Esophagus squamous epithelium (tissue), 5 donors: ENCODE measurements around the gene SLC22A3. TPM values are rescaled to one million over a fixed set of nuclear protein-coding genes. Genes with fewer than 3 reads are reported as not detected.

Source experiments
- DNase-seq: peaks from one replicate; lab custom pipeline; 2025; lab: John Stamatoyannopoulos, UW
- H3K27ac ChIP-seq, 4 donors: fragments of 200-600 bp; sonication (generic); one replicate each; pipeline ENCODE4 v1.5.1; 2016 to 2019; ENCODE audit warnings: mild to moderate bottlenecking in 1 of 4
- H3K27me3 ChIP-seq, 4 donors: fragments of 200-600 bp; sonication (generic); 1 replicate in 3 of 4; 2 replicates in 1 of 4; pipeline versions ENCODE4 v1.5.1 to v1.6.0; 2017 to 2021; ENCODE audit warnings: antibody characterized with exemption in 1 of 4
- H3K36me3 ChIP-seq, 3 donors: fragments of 200-600 bp; sonication (generic); one replicate each; pipeline ENCODE4 v1.5.1; 2016 to 2019
- H3K4me1 ChIP-seq, 3 donors: fragments of 200-600 bp; sonication (generic); one replicate each; pipeline ENCODE4 v1.5.1; 2017 to 2019
- H3K4me3 ChIP-seq, 4 donors: fragments of 200-600 bp; sonication (generic); 1 replicate in 3 of 4; 2 replicates in 1 of 4; pipeline ENCODE4 v1.5.1; 2016 to 2019; ENCODE audit warnings: mild to moderate bottlenecking in 2 of 4, moderate library complexity in 1 of 4
- H3K9me3 ChIP-seq, 3 donors: fragments of 200-600 bp; sonication (generic); one replicate each; pipeline ENCODE4 v1.5.1; 2016 to 2019
- POLR2A ChIP-seq, 4 donors: fragments of 450-650 bp; IDR thresholded peaks; one replicate each; pipeline ENCODE4 v1.6.1; 2017; ENCODE audit warnings: antibody characterized with exemption in 4 of 4, mild to moderate bottlenecking in 4 of 4, moderate library complexity in 3 of 4
- WGBS, 2 donors: methylation state at CpG; one replicate each; pipeline ENCODE4 v1.1.5; 2018; 5-methylcytosine and 5-hydroxymethylcytosine counted together
- intact Hi-C: fragments of 100-400 bp; cut with DNase I; formaldehyde crosslinking; loops from one replicate; pipeline ENCODE4 v1.15.0; 2022
- total RNA-seq, 4 donors: library from RNA; depleted of rRNA; stranded (reverse); fragments of >200 nt; gene quantifications; one replicate each; pipeline ENCODE4 v1.1.0, GENCODE V29; 2016
- TF ChIP-seq, protein P1 (sequence below), 6 experiments: fragments of 450-650 bp in 4 of 6; fragments of 200-600 bp in 2 of 6; sonication (generic) in 2 of 6; IDR thresholded peaks; one replicate each; pipeline ENCODE4 v1.5.1; 2016 to 2019; ENCODE audit warnings: antibody characterized with exemption in 6 of 6, mild to moderate bottlenecking in 4 of 6, moderate library complexity in 4 of 6
- donor health status: DM: yes; HTN: yes; CAD: no.

SLC22A3 gene
- total RNA-seq, 4 donors from 2014 or later, result 5.5 to 14.2 (median 12.0) TPM

DNA sequence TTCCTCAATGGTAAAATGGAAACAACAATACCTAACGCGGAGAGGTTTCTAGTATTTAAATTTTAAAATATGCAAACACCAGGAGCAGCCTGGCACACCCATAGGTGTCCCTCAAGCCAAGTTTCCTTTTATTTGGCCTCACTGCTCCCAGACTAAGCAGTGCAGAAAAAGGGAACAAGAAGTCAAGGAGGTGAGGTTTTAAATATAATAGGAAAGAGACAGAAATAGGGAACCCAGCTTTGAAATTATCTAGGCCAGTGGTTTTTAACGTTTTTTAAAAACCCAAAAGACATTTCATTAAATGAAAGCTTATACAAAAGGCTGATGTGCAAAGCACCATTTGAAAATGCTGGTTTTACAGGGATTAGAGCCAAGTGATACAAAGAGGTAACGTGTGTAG, 109.6 kb downstream of the SLC22A3 start:
- intact Hi-C loops, result loop anchor here (2.0 to 5.0 kb wide), 3 partner anchors 77 to 321 kb away; no protein-coding TSS in a partner anchor
- DNase-seq, result no peak
- 44% methylated on average over 4 of the region's 4 CpGs for WGBS, 2 donors
- Histone ChIP-seq H3K36me3 (no peaks in the 10 kb centered on the region), H3K27ac (no peak overlapping the region), H3K27me3 (no peaks in the 10 kb centered on the region), H3K4me1 (peaks cover 0 to 18% (median 9%) of the 10 kb centered on the region in 3 donors), H3K9me3 (no peaks in the 10 kb centered on the region), H3K4me3 (no peak overlapping the region)
- TF ChIP-seq POLR2A (IDR thresholded peaks at IDR 0.05), result no peak
- TF ChIP-seq, protein P1, sequence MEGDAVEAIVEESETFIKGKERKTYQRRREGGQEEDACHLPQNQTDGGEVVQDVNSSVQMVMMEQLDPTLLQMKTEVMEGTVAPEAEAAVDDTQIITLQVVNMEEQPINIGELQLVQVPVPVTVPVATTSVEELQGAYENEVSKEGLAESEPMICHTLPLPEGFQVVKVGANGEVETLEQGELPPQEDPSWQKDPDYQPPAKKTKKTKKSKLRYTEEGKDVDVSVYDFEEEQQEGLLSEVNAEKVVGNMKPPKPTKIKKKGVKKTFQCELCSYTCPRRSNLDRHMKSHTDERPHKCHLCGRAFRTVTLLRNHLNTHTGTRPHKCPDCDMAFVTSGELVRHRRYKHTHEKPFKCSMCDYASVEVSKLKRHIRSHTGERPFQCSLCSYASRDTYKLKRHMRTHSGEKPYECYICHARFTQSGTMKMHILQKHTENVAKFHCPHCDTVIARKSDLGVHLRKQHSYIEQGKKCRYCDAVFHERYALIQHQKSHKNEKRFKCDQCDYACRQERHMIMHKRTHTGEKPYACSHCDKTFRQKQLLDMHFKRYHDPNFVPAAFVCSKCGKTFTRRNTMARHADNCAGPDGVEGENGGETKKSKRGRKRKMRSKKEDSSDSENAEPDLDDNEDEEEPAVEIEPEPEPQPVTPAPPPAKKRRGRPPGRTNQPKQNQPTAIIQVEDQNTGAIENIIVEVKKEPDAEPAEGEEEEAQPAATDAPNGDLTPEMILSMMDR (IDR thresholded peaks at IDR 0.05), result no peak

DNA sequence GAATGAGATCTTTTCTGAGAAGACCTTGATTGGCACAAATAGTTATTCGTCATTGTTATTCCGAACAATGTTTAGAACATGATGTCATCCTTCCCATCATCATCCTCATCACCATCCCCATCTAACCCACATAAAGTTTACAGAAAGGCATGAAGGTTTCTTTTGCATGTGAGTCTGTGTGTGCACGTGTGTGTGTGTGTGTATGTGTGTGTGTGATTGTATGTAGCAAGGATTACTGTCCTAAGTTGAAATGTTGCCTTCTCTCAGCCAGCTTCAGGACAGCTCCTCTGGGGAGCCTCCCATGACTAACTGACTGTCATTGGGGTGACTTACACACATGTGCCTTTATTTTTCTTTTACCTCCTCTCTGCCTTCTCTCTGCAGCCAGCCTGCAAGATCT, 113.5 kb downstream of the SLC22A3 start:
- DNase-seq, result no peak
- intact Hi-C loops, result no loop called here
- Histone ChIP-seq H3K27ac (no peak overlapping the region), H3K36me3 (no peaks in the 10 kb centered on the region), H3K9me3 (no peaks in the 10 kb centered on the region), H3K4me1 (no peaks in the 10 kb centered on the region), H3K27me3 (no peaks in the 10 kb centered on the region), H3K4me3 (no peak overlapping the region)
- 65 to 77% methylated on average over 3 of the region's 3 CpGs for WGBS, 2 donors
- TF ChIP-seq, protein P1 (IDR thresholded peaks at IDR 0.05), result no peak
- TF ChIP-seq POLR2A (IDR thresholded peaks at IDR 0.05), result no peak

DNA sequence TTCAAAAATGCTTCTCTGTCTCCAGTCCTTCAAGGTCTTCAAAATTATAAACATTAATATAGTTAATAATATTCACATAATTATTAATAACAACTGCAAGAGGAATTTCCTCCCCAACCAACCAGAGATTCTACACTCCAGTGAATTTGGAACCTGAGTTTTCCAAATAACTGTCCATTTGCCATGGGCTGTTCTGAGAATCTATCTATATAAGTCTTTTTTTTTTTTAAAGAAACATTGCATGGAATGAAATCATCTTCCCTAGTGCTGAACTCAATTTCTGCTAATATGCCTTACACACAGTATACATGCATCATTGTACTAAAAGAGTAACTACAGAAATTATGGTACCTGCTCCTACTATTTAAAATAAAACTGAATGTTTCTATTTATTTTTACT, 113.9 kb downstream of the SLC22A3 start:
- Histone ChIP-seq H3K27me3 (no peaks in the 10 kb centered on the region), H3K27ac (no peak overlapping the region), H3K36me3 (no peaks in the 10 kb centered on the region), H3K4me3 (no peak overlapping the region), H3K9me3 (no peaks in the 10 kb centered on the region), H3K4me1 (no peaks in the 10 kb centered on the region)
- DNase-seq, result no peak
- intact Hi-C loops, result no loop called here
- TF ChIP-seq, protein P1 (IDR thresholded peaks at IDR 0.05), result no peak
- no peak for TF ChIP-seq POLR2A (IDR thresholded peaks at IDR 0.05)

DNA sequence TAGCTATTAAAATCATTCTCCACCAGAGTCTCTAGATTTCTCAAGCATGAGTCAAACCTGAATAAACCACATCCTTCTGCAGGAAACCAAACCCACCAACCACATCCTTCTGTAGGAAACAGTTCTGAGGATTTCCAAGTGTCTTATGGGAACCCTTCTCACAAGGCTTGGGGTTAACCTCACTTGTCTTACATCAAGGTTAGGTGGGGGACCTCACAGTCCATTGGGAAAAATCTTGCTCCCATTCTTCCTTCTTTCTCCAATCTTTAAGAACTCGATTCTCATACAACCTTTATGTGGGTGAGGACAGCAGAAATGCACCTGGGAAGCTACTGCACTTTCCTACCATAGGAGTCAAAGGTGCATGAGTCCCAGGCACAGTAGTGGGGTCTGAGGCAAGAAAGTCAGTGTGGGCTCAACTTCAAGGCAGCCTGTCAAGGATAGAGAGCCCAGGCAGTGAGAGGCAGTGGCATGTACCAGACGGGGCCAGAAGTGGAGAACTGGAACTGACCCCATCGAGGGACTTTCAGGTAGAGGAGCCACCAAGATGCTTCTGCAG, 114.5 kb downstream of the SLC22A3 start:
- DNase-seq, result no peak
- H3K9me3 ChIP-seq, result no peaks in the 10 kb centered on the region
- intact Hi-C loops, result no loop called here
- TF ChIP-seq, protein P1 (IDR thresholded peaks at IDR 0.05), result no peak
- no peak for TF ChIP-seq POLR2A (IDR thresholded peaks at IDR 0.05)
- no peak overlapping the region for H3K27ac ChIP-seq
- H3K27me3 ChIP-seq, result no peaks in the 10 kb centered on the region
- no peaks in the 10 kb centered on the region for H3K4me1 ChIP-seq
- H3K4me3 ChIP-seq, result no peak overlapping the region
- 67 to 79% methylated on average over 3 of the region's 3 CpGs for WGBS, 2 donors
- H3K36me3 ChIP-seq, result no peaks in the 10 kb centered on the region

GRCh38 chr6:160464744-160465143, 116.6 kb downstream of the SLC22A3 start:
- 40 to 100% methylated on average over 1 of the region's 3 CpGs for WGBS, 2 donors
- Histone ChIP-seq H3K9me3 (no peaks in the 10 kb centered on the region), H3K36me3 (no peaks in the 10 kb centered on the region), H3K27me3 (no peaks in the 10 kb centered on the region), H3K4me1 (no peaks in the 10 kb centered on the region), H3K27ac (no peak overlapping the region), H3K4me3 (no peak overlapping the region)
- no peak for DNase-seq
- intact Hi-C loops, result no loop called here
- TF ChIP-seq, protein P1 (IDR thresholded peaks at IDR 0.05), result no peak
- no peak for TF ChIP-seq POLR2A (IDR thresholded peaks at IDR 0.05)
